ENCODE measurements around the gene SLC29A3. TPM values are rescaled to one million over a fixed set of nuclear protein-coding genes. Genes with fewer than 3 reads are reported as not detected.

The SLC29A3 gene
- total and polyA plus RNA-seq, 2 donors (not counting 1 experiment from before 2014, with no cell fraction given), result 0.90 to 2.3 TPM

GRCh38 chr10:71378336-71379117 lies 59.5 kb downstream of the SLC29A3 start:
- no peak overlapping the region for H3K4me3 ChIP-seq (replicated peaks in 1 of 4; ENCODE audit: control extremely low read depth in 1 of 4, insufficient read depth in 1 of 4, low read depth in 3 of 4, low read length in 4 of 4)
- no peak overlapping the region for H2AFZ ChIP-seq (ENCODE audit: low read length)
- no peak for TF ChIP-seq CTCF (conservative IDR thresholded peaks at IDR 0.05 in 1 of 2, IDR thresholded peaks at IDR 0.05 in 1 of 2; ENCODE audit: low read depth in 1 of 2, low read length in 2 of 2)
- no peak for TF ChIP-seq EZH2 (IDR thresholded peaks at IDR 0.05; ENCODE audit: low read length, missing control alignments)
- H3K36me3 ChIP-seq (ENCODE audit: control insufficient read depth, insufficient read depth, low read length), result no peaks in the 10 kb centered on the region
- no peak for DNase-seq (ENCODE audit: low read depth in 2 of 2)
- peaks cover 2% of the 10 kb centered on the region for H3K27me3 ChIP-seq (ENCODE audit: control insufficient read depth, insufficient read depth, low read length)
- H3K27ac ChIP-seq (ENCODE audit: insufficient read depth, low read length), result no peak overlapping the region
- H3K79me2 ChIP-seq (ENCODE audit: control insufficient read depth, insufficient read depth, low read length), result no peaks in the 10 kb centered on the region
- H3K9me3 ChIP-seq (ENCODE audit: control insufficient read depth, insufficient read depth, low read depth, low read length), result no peaks in the 10 kb centered on the region
- H3K4me2 ChIP-seq (ENCODE audit: extremely low read depth, insufficient read depth, low read length), result no peak overlapping the region
- no peaks in the 10 kb centered on the region for H4K20me1 ChIP-seq (ENCODE audit: control insufficient read depth, extremely low read depth, insufficient read depth, low read length)
- H3K9ac ChIP-seq (ENCODE audit: insufficient read depth, low read length), result no peak overlapping the region
- H3K4me1 ChIP-seq (ENCODE audit: control insufficient read depth, extremely low read depth, insufficient read depth, low read length), result no peaks in the 10 kb centered on the region

GRCh38 chr10:71379118-71379766 lies 60.2 kb downstream of the SLC29A3 start:
- DNase-seq (ENCODE audit: low read depth in 2 of 2), result no peak
- Histone ChIP-seq H3K27ac (ENCODE audit: insufficient read depth, low read length) (no peak overlapping the region), H3K4me1 (ENCODE audit: control insufficient read depth, extremely low read depth, insufficient read depth, low read length) (no peaks in the 10 kb centered on the region), H2AFZ (ENCODE audit: low read length) (no peak overlapping the region), H3K9ac (ENCODE audit: insufficient read depth, low read length) (no peak overlapping the region), H3K9me3 (ENCODE audit: control insufficient read depth, insufficient read depth, low read depth, low read length) (no peaks in the 10 kb centered on the region), H3K79me2 (ENCODE audit: control insufficient read depth, insufficient read depth, low read length) (no peaks in the 10 kb centered on the region), H3K36me3 (ENCODE audit: control insufficient read depth, insufficient read depth, low read length) (no peaks in the 10 kb centered on the region), H3K4me2 (ENCODE audit: extremely low read depth, insufficient read depth, low read length) (no peak overlapping the region), H3K27me3 (ENCODE audit: control insufficient read depth, insufficient read depth, low read length) (no peaks in the 10 kb centered on the region), H3K4me3 (replicated peaks in 1 of 4; ENCODE audit: control extremely low read depth in 1 of 4, insufficient read depth in 1 of 4, low read depth in 3 of 4, low read length in 4 of 4) (no peak overlapping the region), H4K20me1 (ENCODE audit: control insufficient read depth, extremely low read depth, insufficient read depth, low read length) (no peaks in the 10 kb centered on the region)
- no peak for TF ChIP-seq EZH2 (IDR thresholded peaks at IDR 0.05; ENCODE audit: low read length, missing control alignments)
- TF ChIP-seq CTCF (conservative IDR thresholded peaks at IDR 0.05 in 1 of 2, IDR thresholded peaks at IDR 0.05 in 1 of 2; ENCODE audit: low read depth in 1 of 2, low read length in 2 of 2), result no peak

GRCh38 chr10:71380841-71381240 lies 61.8 kb downstream of the SLC29A3 start:
- Histone ChIP-seq H3K79me2 (ENCODE audit: control insufficient read depth, insufficient read depth, low read length) (no peaks in the 10 kb centered on the region), H3K36me3 (ENCODE audit: control insufficient read depth, insufficient read depth, low read length) (no peaks in the 10 kb centered on the region), H3K27ac (ENCODE audit: insufficient read depth, low read length) (no peak overlapping the region), H3K27me3 (ENCODE audit: control insufficient read depth, insufficient read depth, low read length) (no peaks in the 10 kb centered on the region), H3K4me3 (replicated peaks in 1 of 4; ENCODE audit: control extremely low read depth in 1 of 4, insufficient read depth in 1 of 4, low read depth in 3 of 4, low read length in 4 of 4) (no peak overlapping the region), H3K4me2 (ENCODE audit: extremely low read depth, insufficient read depth, low read length) (no peak overlapping the region), H3K4me1 (ENCODE audit: control insufficient read depth, extremely low read depth, insufficient read depth, low read length) (no peaks in the 10 kb centered on the region), H2AFZ (ENCODE audit: low read length) (no peak overlapping the region), H3K9me3 (ENCODE audit: control insufficient read depth, insufficient read depth, low read depth, low read length) (no peaks in the 10 kb centered on the region), H4K20me1 (ENCODE audit: control insufficient read depth, extremely low read depth, insufficient read depth, low read length) (no peaks in the 10 kb centered on the region), H3K9ac (ENCODE audit: insufficient read depth, low read length) (no peak overlapping the region)
- TF ChIP-seq CTCF (conservative IDR thresholded peaks at IDR 0.05 in 1 of 2, IDR thresholded peaks at IDR 0.05 in 1 of 2; ENCODE audit: low read depth in 1 of 2, low read length in 2 of 2) (no peak), EZH2 (IDR thresholded peaks at IDR 0.05; ENCODE audit: low read length, missing control alignments) (no peak)
- no peak for DNase-seq (ENCODE audit: low read depth in 2 of 2)
